DOHH2 (cell line): ENCODE results near the gene NEAT1.

Source experiments
- H3F3A ChIP-seq: fragments of 200-600 bp; sonication (generic), shearing (Covaris generic); 2 replicates; pipeline ENCODE4 v1.6.0; 2016; ENCODE audit warnings: antibody characterized with exemption, mild to moderate bottlenecking; ENCODE audit not compliant: control insufficient read depth, insufficient read depth
- H3K27ac ChIP-seq: fragments of 200-600 bp; sonication (generic); 2 replicates; pipeline ENCODE4 v1.5.1; 2014; ENCODE audit warnings: low read depth, mild to moderate bottlenecking, low read length, moderate library complexity
- H3K27me3 ChIP-seq: fragments of 200-600 bp; sonication (generic); 2 replicates; pipeline ENCODE4 v1.6.1; 2014; ENCODE audit warnings: mild to moderate bottlenecking, low read length, mixed read lengths; ENCODE audit not compliant: control insufficient read depth
- H3K36me3 ChIP-seq: fragments of 200-600 bp; sonication (generic); 2 replicates; pipeline ENCODE4 v1.6.1; 2014; ENCODE audit warnings: mild to moderate bottlenecking, low read length, moderate library complexity, mixed read lengths; ENCODE audit not compliant: control insufficient read depth
- H3K4me1 ChIP-seq: fragments of 200-600 bp; sonication (generic); 2 replicates; pipeline ENCODE4 v1.6.1; 2014; ENCODE audit warnings: mild to moderate bottlenecking, low read length, mixed read lengths; ENCODE audit not compliant: control insufficient read depth
- H3K4me2 ChIP-seq: fragments of 200-600 bp; sonication (generic); 2 replicates; pipeline ENCODE4 v1.6.0; 2014; ENCODE audit warnings: mild to moderate bottlenecking, low read length, moderate library complexity
- H3K4me3 ChIP-seq: fragments of 200-600 bp; sonication (generic); 2 replicates; pipeline ENCODE4 v1.5.1; 2014; ENCODE audit warnings: mild to moderate bottlenecking, low read length, mixed read lengths
- H3K79me2 ChIP-seq: fragments of 200-600 bp; sonication (generic); 2 replicates; pipeline ENCODE4 v1.6.1; 2014; ENCODE audit warnings: mild to moderate bottlenecking, low read length, mixed read lengths; ENCODE audit not compliant: control insufficient read depth
- H3K9me2 ChIP-seq: fragments of 200-600 bp; sonication (generic); replicated peaks from 2 replicates; pipeline ENCODE4 v1.6.1; 2014; ENCODE audit warnings: mild to moderate bottlenecking, low read length, mixed read lengths; ENCODE audit not compliant: control insufficient read depth
- H3K9me3 ChIP-seq: fragments of 200-600 bp; sonication (generic); 2 replicates; pipeline ENCODE4 v1.6.1; 2014; ENCODE audit warnings: antibody characterized with exemption, low read length, mixed read lengths; ENCODE audit not compliant: control insufficient read depth, insufficient read depth
- H4K20me1 ChIP-seq: fragments of 200-600 bp; sonication (generic); 2 replicates; pipeline ENCODE4 v1.6.0; 2014; ENCODE audit warnings: low read depth, mild to moderate bottlenecking, antibody characterized with exemption, low read length, moderate library complexity; ENCODE audit not compliant: control insufficient read depth, insufficient read depth
- CTCF ChIP-seq: fragments of 200-600 bp; sonication (generic); IDR thresholded peaks from one replicate; pipeline ENCODE4 v1.5.1; 2014; ENCODE audit warnings: antibody characterized with exemption, mild to moderate bottlenecking, low read depth, low read length; ENCODE audit not compliant: poor library complexity, severe bottlenecking
- EZH2phosphoT487 ChIP-seq: fragments of 200-600 bp; sonication (generic); IDR thresholded peaks from 2 replicates; pipeline ENCODE4 v1.6.1; 2017; ENCODE audit warnings: borderline replicate concordance, mild to moderate bottlenecking, antibody characterized with exemption, low read length, moderate library complexity, mixed read lengths

Gene NEAT1

GRCh38 chr11:65428578-65429067 is 6.0 kb downstream of the NEAT1 start:
- peaks cover 81% of the 10 kb centered on the region for H3F3A ChIP-seq
- peaks cover 98% of the 10 kb centered on the region for H3K79me2 ChIP-seq
- peak overlapping the region; percentile 76 for H3K4me3 ChIP-seq
- TF ChIP-seq EZH2phosphoT487 (no peak), CTCF (no peak)
- H4K20me1 ChIP-seq = peaks cover 14% of the 10 kb centered on the region; the same call in 1 of the 2 replicates
- peaks cover 85% of the 10 kb centered on the region for H3K36me3 ChIP-seq
- peak overlapping the region; percentile 90 for H3K27ac ChIP-seq
- H3K27me3 ChIP-seq = no peaks in the 10 kb centered on the region
- peaks cover 80% of the 10 kb centered on the region for H3K4me1 ChIP-seq
- H3K9me2 ChIP-seq = no peaks in the 10 kb centered on the region
- H3K4me2 ChIP-seq = peak overlapping the region; percentile 88
- H3K9me3 ChIP-seq = no peaks in the 10 kb centered on the region

GRCh38 chr11:65429068-65429681 is 6.6 kb downstream of the NEAT1 start:
- H3F3A ChIP-seq = peaks cover 76% of the 10 kb centered on the region
- TF ChIP-seq EZH2phosphoT487 (no peak), CTCF (no peak)
- H3K27me3 ChIP-seq = no peaks in the 10 kb centered on the region
- peaks cover 84% of the 10 kb centered on the region for H3K36me3 ChIP-seq
- peaks cover 14% of the 10 kb centered on the region; the same call in 1 of the 2 replicates for H4K20me1 ChIP-seq
- peaks cover 96% of the 10 kb centered on the region for H3K79me2 ChIP-seq
- peak overlapping the region; percentile 76 for H3K4me3 ChIP-seq
- peaks cover 84% of the 10 kb centered on the region for H3K4me1 ChIP-seq
- H3K27ac ChIP-seq = peak overlapping the region; percentile 90
- H3K9me2 ChIP-seq = no peaks in the 10 kb centered on the region
- peak overlapping the region; percentile 88 for H3K4me2 ChIP-seq
- H3K9me3 ChIP-seq = no peaks in the 10 kb centered on the region

- H3K27ac ChIP-seq = peak overlapping the region; percentile 90
- peaks cover 84% of the 10 kb centered on the region for H3K36me3 ChIP-seq
- no peaks in the 10 kb centered on the region for H3K9me3 ChIP-seq
- peaks cover 69% of the 10 kb centered on the region for H3F3A ChIP-seq
- H3K4me1 ChIP-seq = peaks cover 90% of the 10 kb centered on the region
- peaks cover 96% of the 10 kb centered on the region for H3K79me2 ChIP-seq
- H3K9me2 ChIP-seq = no peaks in the 10 kb centered on the region
- peaks cover 10% of the 10 kb centered on the region; the same call in 1 of the 2 replicates for H4K20me1 ChIP-seq
- no peaks in the 10 kb centered on the region for H3K27me3 ChIP-seq
- H3K4me2 ChIP-seq = peak overlapping the region; percentile 88
- H3K4me3 ChIP-seq = peak overlapping the region; percentile 76
- no peak for TF ChIP-seq CTCF
- no peak for TF ChIP-seq EZH2phosphoT487
Measured at GRCh38 chr11:65429724-65430405, 7.3 kb downstream of the NEAT1 start.
